ENCODE results near the gene TOP3B. TPM values are rescaled to one million over a fixed set of nuclear protein-coding genes. Genes with fewer than 3 reads are reported as not detected.
A peak's percentile ranks its signal among the peaks of the same experiment; 100 is the strongest.

The TOP3B gene
- total RNA-seq, 6 experiments from 2014 or later = 13.8 to 17.1 (median 15.2) TPM

DNA sequence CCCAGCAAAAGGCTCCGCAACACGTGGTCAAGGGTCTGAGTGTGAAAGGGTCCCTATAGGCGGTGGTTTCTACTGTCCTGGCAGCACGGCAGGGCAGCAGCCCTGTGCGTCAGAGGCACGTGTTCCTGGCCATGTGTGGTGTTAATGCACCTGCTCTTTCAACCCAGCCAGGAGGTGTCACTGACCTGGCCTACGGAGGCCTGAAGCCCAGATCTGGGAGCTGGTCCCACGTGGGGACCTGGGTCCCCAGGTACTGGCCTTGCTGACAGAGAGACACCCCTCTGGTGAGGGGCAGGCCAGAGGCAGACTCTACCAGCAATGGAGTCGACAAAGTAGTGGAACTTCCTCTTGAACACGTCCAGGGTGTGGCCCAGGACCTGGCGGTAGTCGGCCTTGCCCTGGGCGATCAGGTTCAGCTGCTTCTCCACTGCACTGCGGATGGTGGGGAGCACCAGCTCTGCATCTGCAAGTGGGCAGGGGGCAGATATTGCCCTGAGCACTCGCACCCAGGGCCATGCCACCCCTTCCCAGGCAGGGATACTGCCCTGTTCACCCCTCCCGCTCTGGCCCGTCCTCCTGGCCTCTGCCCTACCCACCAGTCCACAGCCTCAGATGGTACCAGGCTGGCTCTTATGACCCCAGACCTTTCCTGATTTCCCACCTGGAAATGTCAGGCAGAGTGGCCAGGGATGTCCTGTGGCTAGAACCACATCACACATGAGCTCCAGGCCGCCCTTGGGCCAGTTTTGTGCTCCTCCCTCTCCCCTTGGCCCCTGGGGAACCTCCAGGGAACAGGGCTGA is 23.1 kb downstream of the TOP3B start:
- Mint-ChIP-seq H3K36me3 (ENCODE audit: low read depth) (peaks cover 4% of the 10 kb centered on the region; the same call in 1 of the 2 replicates), H3K27me3 (ENCODE audit: insufficient read depth) (no peaks in the 10 kb centered on the region), H3K4me1 (ENCODE audit: low read depth) (no peaks in the 10 kb centered on the region), H3K27ac (no peak overlapping the region), H3K9me3 (no peaks in the 10 kb centered on the region), H3K4me3 (no peak overlapping the region)
- TF ChIP-seq, protein P1, sequence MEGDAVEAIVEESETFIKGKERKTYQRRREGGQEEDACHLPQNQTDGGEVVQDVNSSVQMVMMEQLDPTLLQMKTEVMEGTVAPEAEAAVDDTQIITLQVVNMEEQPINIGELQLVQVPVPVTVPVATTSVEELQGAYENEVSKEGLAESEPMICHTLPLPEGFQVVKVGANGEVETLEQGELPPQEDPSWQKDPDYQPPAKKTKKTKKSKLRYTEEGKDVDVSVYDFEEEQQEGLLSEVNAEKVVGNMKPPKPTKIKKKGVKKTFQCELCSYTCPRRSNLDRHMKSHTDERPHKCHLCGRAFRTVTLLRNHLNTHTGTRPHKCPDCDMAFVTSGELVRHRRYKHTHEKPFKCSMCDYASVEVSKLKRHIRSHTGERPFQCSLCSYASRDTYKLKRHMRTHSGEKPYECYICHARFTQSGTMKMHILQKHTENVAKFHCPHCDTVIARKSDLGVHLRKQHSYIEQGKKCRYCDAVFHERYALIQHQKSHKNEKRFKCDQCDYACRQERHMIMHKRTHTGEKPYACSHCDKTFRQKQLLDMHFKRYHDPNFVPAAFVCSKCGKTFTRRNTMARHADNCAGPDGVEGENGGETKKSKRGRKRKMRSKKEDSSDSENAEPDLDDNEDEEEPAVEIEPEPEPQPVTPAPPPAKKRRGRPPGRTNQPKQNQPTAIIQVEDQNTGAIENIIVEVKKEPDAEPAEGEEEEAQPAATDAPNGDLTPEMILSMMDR (IDR thresholded peaks at IDR 0.05) = no peak
- no peak for DNase-seq

DNA sequence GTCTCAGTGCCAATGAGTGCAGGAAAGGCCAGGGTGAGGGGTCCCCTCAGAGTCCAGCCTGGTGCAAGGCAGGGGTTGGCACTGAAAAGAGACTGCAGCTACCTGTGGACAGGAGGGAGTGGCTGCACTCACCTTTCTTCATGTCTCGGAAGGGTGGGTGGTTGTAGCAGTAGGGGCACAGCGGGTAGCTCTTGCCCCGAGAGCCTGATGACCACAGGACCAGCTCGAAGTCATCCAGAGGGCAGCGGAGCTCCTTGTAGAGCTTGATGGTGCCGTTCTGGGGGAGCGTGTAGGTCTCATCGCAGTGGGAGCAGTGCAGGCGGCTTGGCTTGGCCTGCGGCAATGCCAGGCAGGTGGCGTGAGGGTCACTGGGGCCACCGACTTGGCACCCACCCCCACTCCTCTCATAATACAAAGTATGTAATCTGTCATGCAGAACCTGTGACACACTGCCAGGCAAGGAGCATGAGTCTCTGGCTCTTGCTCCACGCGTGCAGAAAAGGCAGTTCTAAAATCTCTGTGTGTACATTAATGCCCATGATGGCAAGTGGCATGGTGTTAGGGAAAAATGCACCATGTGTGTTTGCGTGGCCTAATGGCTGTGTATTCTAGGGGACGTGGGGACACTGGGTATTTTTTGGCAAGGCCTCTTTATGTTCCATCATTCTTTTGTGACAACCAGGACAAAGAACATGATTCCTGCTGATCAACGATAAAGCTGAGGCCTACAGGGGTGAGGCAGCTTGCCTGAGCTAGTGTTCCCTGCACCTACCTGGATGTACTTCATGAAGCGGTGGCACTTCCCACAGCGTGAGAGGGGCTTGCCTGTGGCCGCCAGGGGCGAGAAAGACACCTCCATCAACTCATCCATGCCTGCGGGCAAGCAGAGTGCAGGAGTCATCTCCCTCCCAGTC is 24.0 kb downstream of the TOP3B start:
- Mint-ChIP-seq H3K9me3 (no peaks in the 10 kb centered on the region), H3K27ac (no peak overlapping the region), H3K4me1 (ENCODE audit: low read depth) (no peaks in the 10 kb centered on the region), H3K36me3 (ENCODE audit: low read depth) (peaks cover 4% of the 10 kb centered on the region; the same call in 1 of the 2 replicates), H3K27me3 (ENCODE audit: insufficient read depth) (no peaks in the 10 kb centered on the region), H3K4me3 (no peak overlapping the region)
- DNase-seq = no peak
- TF ChIP-seq, protein P1 (IDR thresholded peaks at IDR 0.05) = no peak

DNA sequence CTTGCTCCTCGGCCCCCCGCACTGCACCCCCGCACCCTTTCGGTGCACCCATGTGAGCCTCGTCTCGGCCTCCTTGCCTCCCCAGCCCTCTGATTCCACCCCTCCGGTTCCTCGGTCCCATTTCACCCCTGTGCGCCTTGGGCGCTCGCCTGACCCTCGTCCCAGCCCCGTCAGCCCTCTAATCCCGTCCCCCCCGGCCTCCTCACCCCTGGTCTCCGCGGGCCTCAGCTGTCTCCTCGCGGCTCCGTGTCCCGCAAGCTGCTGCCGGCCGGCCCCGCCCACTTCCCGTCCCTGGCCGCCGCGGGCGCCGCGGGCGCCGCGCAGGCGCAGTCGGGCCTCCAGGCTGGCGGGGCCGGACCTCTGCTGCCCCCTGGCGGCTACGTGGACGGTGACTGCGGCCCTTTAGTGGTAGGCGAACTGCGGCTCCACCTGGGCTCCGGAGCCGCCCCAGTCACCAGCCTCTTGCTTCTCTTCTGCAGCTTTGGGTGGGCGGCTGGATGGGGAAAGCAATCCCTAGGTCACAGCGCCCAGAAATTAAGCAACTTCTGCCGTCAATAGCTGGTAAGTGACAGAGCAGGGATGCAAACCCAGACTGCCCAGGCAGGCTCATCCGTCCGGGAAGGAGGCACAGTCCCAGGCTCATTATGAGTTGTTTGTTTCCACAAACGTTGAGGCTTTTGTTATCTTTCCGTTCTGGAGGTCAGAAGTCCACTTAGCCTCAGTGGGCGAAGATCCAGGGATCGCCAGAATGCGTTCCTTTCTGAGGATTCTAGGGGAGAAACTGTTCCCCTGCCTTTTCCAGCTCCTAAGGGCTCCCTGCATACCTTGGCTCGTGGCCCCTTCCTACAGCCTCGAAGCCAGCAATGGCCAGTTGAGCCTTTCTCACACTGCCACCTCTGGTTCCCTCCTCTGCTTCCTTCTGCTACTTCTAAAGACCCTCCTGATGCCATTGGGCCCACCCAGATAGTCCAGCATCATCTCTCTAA is 29.7 kb downstream of the TOP3B start, which contains the start of gene PPM1F:
TSS of gene PPM1F (minus strand) at position 263 of the 986 bp plus-strand sequence. CDS start 6,800 bp downstream, outside the sequence.
- peak within 1 kb of the TSS; percentile 90 for H3K4me3 Mint-ChIP-seq
- H3K27ac Mint-ChIP-seq = peak within 1 kb of the TSS; percentile 53
- peaks cover 30% of the 10 kb centered on the region for H3K4me1 Mint-ChIP-seq (ENCODE audit: low read depth)
- TF ChIP-seq, protein P1 (IDR thresholded peaks at IDR 0.05) = peak; percentile 95
- H3K9me3 Mint-ChIP-seq = no peaks in the 10 kb centered on the region
- H3K27me3 Mint-ChIP-seq (ENCODE audit: insufficient read depth) = no peaks in the 10 kb centered on the region
- peak; percentile 47 for DNase-seq
- H3K36me3 Mint-ChIP-seq (ENCODE audit: low read depth) = peaks cover 10% of the 10 kb centered on the region

DNA sequence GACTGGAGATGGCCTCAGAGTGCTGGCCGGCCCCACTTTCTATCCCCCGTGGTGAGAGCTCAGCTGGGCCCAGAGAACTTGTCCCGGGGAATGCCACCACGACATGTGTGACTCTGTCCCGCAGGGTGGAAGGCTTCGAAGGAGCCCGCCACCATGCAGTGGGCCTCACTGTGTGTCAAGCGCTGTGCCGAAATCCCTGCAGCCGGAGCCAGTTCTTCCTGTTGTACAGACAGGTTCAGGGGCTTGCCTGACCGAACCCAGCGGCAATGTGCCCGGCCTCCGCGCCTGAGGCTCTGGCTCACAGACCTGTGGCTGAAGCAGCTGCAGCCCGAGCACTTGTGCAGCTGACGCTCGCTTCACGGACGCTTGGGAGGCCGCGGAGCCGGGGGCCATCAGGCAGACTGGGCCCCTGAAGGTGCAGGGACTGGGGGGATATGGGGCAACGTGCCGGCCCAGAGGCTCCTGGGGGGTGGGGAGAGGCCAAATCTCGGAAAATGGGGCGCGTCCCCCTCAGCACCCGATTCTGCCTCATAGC is 30.6 kb downstream of the TOP3B start:
- Mint-ChIP-seq H3K36me3 (ENCODE audit: low read depth) (peaks cover 10% of the 10 kb centered on the region), H3K27ac (peak overlapping the region; percentile 53; the same call in 1 of the 2 replicates), H3K4me3 (peak overlapping the region; percentile 90), H3K9me3 (no peaks in the 10 kb centered on the region), H3K4me1 (ENCODE audit: low read depth) (peaks cover 39% of the 10 kb centered on the region), H3K27me3 (ENCODE audit: insufficient read depth) (no peaks in the 10 kb centered on the region)
- TF ChIP-seq, protein P1 (IDR thresholded peaks at IDR 0.05) = no peak
- DNase-seq = peak; percentile 30
